Neural cell (in vitro differentiated cells): ENCODE results near the gene PTPRT. TPM values are rescaled to one million over a fixed set of nuclear protein-coding genes. Genes with fewer than 3 reads are reported as not detected.

Source experiments
- H2AFZ ChIP-seq: fragments of 200-600, 300-800 bp; sonication (generic), shearing (Covaris generic); 2 replicates; pipeline ENCODE4 v1.6.0; 2014; ENCODE audit warnings: low read depth, mild to moderate bottlenecking, antibody characterized with exemption, low read length, moderate library complexity
- H3F3A ChIP-seq: fragments of 200-600 bp; shearing (Covaris generic); 2 replicates; pipeline ENCODE4 v1.6.1; 2016; ENCODE audit warnings: mild to moderate bottlenecking, moderate library complexity, mixed read lengths, antibody characterized with exemption, low read length; ENCODE audit not compliant: insufficient read depth, poor library complexity, severe bottlenecking
- H3K27ac ChIP-seq: fragments of 200-600, 300-800 bp; sonication (generic), shearing (Covaris generic); 2 replicates; pipeline ENCODE4 v1.5.1; 2014; ENCODE audit warnings: mild to moderate bottlenecking, low read length, moderate library complexity
- H3K27me3 ChIP-seq: fragments of 300-800, 200-600 bp; sonication (generic), shearing (Covaris generic); 2 replicates; pipeline ENCODE4 v1.6.0; 2014; ENCODE audit warnings: mild to moderate bottlenecking, low read depth, low read length, moderate library complexity; ENCODE audit not compliant: insufficient read depth
- H3K36me3 ChIP-seq: fragments of 300-800, 200-600 bp; sonication (generic), shearing (Covaris generic); 2 replicates; pipeline ENCODE4 v1.5.1; 2014; ENCODE audit warnings: mild to moderate bottlenecking, antibody characterized with exemption, low read length, moderate library complexity; ENCODE audit not compliant: insufficient read depth
- H3K4me2 ChIP-seq: fragments of 300-800, 200-600 bp; sonication (generic), shearing (Covaris generic); 2 replicates; pipeline ENCODE4 v1.6.0; 2014; ENCODE audit warnings: mild to moderate bottlenecking, low read length
- H3K4me3 ChIP-seq: fragments of 300-800, 200-600 bp; sonication (generic), shearing (Covaris generic); 2 replicates; pipeline ENCODE4 v1.5.1; 2014; ENCODE audit warnings: mild to moderate bottlenecking, low read length, moderate library complexity
- H3K79me2 ChIP-seq: fragments of 200-600 bp; shearing (Covaris generic); replicated peaks from 2 replicates; pipeline ENCODE4 v1.6.0; 2014; ENCODE audit warnings: mild to moderate bottlenecking, low read length, moderate library complexity; ENCODE audit not compliant: insufficient read depth
- H3K9ac ChIP-seq: fragments of 300-800, 200-600 bp; sonication (generic), shearing (Covaris generic); 2 replicates; pipeline ENCODE4 v1.6.1; 2016; ENCODE audit warnings: mild to moderate bottlenecking, low read length, mixed read lengths
- H3K9me2 ChIP-seq: fragments of 200-600 bp; shearing (Covaris generic); 2 replicates; pipeline ENCODE4 v1.6.1; 2016; ENCODE audit warnings: mild to moderate bottlenecking, low read length, mixed read lengths; ENCODE audit not compliant: insufficient read depth
- H3K9me3 ChIP-seq: fragments of 200-600, 300-800 bp; sonication (generic), shearing (Covaris generic); 2 replicates; pipeline ENCODE4 v1.6.1; 2016; ENCODE audit warnings: mild to moderate bottlenecking, mixed run types, low read length, moderate library complexity, mixed read lengths
- H4K20me1 ChIP-seq: fragments of 200-600 bp; shearing (Covaris generic); 2 replicates; pipeline ENCODE4 v1.6.1; 2016; ENCODE audit warnings: mild to moderate bottlenecking, mixed run types; ENCODE audit not compliant: insufficient read depth
- EP300 ChIP-seq: fragments of 450-650 bp; conservative IDR thresholded peaks from 2 replicates; pipeline ENCODE4 v1.6.1; 2014; ENCODE audit warnings: antibody characterized with exemption, mild to moderate bottlenecking, moderate library complexity; ENCODE audit not compliant: poor library complexity, severe bottlenecking
- EZH2 ChIP-seq: fragments of 200-600, 300-800 bp; shearing (Covaris generic), sonication (generic); IDR thresholded peaks from 2 replicates; pipeline ENCODE4 v1.6.1; 2014; ENCODE audit warnings: antibody characterized with exemption, low read length, borderline replicate concordance, mild to moderate bottlenecking; ENCODE audit not compliant: insufficient read depth, poor library complexity, severe bottlenecking
- MXI1 ChIP-seq: fragments of 450-650 bp; conservative IDR thresholded peaks from 2 replicates; pipeline ENCODE4 v1.6.1; 2014; ENCODE audit warnings: antibody characterized with exemption, mild to moderate bottlenecking; ENCODE audit not compliant: poor library complexity, severe bottlenecking
- POLR2AphosphoS5 ChIP-seq: IDR thresholded peaks from 2 replicates; pipeline ENCODE4 v1.6.1; 2012
- RAD21 ChIP-seq: fragments of 450-650 bp; conservative IDR thresholded peaks from 2 replicates; pipeline ENCODE4 v1.6.1; 2014; ENCODE audit warnings: antibody characterized with exemption, mild to moderate bottlenecking, moderate library complexity
- SMC3 ChIP-seq: fragments of 450-650 bp; conservative IDR thresholded peaks from 2 replicates; pipeline ENCODE4 v1.6.1; 2014; ENCODE audit warnings: antibody characterized with exemption, mild to moderate bottlenecking, moderate library complexity; ENCODE audit not compliant: poor library complexity
- TAF1 ChIP-seq: IDR thresholded peaks from 2 replicates; pipeline ENCODE4 v1.6.1; 2012; ENCODE audit warnings: low read depth
- polyA plus RNA-seq: library from polyadenylated mRNA; depleted of rRNA; stranded (reverse); fragments of >200 nt; gene quantifications from 2 replicates; pipeline ENCODE4 v1.2.3, GENCODE V29; 2014
- TF ChIP-seq, protein P1 (sequence below): fragments of 450-650 bp; IDR thresholded peaks from 2 replicates; pipeline ENCODE4 v1.5.1; 2014; ENCODE audit warnings: antibody characterized with exemption, mild to moderate bottlenecking, moderate library complexity; ENCODE audit not compliant: poor library complexity, severe bottlenecking
- TF ChIP-seq, protein P2 (sequence below): IDR thresholded peaks from 2 replicates; pipeline ENCODE4 v1.6.1; 2012; ENCODE audit warnings: borderline replicate concordance

Gene PTPRT
- polyA plus RNA-seq, 1 donor from 2014 or later = 9.2 TPM

DNA sequence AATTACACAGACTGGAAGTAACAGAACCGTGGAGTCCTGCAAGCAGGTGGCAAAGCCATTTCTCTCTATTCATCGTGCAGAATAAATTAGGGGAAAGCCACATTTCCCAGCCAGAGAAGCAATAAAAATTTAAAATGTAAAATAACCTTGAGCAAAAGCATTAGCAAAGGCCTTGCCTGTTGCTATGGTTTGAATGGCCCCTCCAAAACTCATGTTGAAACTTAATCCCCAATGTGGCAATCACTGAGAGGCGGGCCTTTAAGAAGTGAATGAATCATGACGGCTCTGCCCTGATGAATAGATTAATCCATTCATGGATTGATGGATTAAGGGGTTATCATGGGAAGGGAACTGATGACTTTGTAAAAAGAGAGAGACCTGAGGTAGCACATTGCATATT lies 679.0 kb downstream of the PTPRT start:
- Histone ChIP-seq H3F3A (no peaks in the 10 kb centered on the region), H3K4me3 (no peak overlapping the region), H3K4me2 (no peak overlapping the region), H2AFZ (no peak overlapping the region), H3K9ac (no peak overlapping the region), H4K20me1 (no peaks in the 10 kb centered on the region), H3K36me3 (no peaks in the 10 kb centered on the region), H3K9me3 (no peaks in the 10 kb centered on the region), H3K79me2 (no peaks in the 10 kb centered on the region), H3K27ac (no peak overlapping the region), H3K9me2 (no peaks in the 10 kb centered on the region), H3K27me3 (no peaks in the 10 kb centered on the region)
- TF ChIP-seq EZH2 (no peak), SMC3 (no peak), POLR2AphosphoS5 (no peak), EP300 (no peak), TAF1 (no peak), MXI1 (no peak), RAD21 (no peak)
- TF ChIP-seq, protein P1, sequence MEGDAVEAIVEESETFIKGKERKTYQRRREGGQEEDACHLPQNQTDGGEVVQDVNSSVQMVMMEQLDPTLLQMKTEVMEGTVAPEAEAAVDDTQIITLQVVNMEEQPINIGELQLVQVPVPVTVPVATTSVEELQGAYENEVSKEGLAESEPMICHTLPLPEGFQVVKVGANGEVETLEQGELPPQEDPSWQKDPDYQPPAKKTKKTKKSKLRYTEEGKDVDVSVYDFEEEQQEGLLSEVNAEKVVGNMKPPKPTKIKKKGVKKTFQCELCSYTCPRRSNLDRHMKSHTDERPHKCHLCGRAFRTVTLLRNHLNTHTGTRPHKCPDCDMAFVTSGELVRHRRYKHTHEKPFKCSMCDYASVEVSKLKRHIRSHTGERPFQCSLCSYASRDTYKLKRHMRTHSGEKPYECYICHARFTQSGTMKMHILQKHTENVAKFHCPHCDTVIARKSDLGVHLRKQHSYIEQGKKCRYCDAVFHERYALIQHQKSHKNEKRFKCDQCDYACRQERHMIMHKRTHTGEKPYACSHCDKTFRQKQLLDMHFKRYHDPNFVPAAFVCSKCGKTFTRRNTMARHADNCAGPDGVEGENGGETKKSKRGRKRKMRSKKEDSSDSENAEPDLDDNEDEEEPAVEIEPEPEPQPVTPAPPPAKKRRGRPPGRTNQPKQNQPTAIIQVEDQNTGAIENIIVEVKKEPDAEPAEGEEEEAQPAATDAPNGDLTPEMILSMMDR = no peak
- TF ChIP-seq, protein P2, sequence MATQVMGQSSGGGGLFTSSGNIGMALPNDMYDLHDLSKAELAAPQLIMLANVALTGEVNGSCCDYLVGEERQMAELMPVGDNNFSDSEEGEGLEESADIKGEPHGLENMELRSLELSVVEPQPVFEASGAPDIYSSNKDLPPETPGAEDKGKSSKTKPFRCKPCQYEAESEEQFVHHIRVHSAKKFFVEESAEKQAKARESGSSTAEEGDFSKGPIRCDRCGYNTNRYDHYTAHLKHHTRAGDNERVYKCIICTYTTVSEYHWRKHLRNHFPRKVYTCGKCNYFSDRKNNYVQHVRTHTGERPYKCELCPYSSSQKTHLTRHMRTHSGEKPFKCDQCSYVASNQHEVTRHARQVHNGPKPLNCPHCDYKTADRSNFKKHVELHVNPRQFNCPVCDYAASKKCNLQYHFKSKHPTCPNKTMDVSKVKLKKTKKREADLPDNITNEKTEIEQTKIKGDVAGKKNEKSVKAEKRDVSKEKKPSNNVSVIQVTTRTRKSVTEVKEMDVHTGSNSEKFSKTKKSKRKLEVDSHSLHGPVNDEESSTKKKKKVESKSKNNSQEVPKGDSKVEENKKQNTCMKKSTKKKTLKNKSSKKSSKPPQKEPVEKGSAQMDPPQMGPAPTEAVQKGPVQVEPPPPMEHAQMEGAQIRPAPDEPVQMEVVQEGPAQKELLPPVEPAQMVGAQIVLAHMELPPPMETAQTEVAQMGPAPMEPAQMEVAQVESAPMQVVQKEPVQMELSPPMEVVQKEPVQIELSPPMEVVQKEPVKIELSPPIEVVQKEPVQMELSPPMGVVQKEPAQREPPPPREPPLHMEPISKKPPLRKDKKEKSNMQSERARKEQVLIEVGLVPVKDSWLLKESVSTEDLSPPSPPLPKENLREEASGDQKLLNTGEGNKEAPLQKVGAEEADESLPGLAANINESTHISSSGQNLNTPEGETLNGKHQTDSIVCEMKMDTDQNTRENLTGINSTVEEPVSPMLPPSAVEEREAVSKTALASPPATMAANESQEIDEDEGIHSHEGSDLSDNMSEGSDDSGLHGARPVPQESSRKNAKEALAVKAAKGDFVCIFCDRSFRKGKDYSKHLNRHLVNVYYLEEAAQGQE = no peak

DNA sequence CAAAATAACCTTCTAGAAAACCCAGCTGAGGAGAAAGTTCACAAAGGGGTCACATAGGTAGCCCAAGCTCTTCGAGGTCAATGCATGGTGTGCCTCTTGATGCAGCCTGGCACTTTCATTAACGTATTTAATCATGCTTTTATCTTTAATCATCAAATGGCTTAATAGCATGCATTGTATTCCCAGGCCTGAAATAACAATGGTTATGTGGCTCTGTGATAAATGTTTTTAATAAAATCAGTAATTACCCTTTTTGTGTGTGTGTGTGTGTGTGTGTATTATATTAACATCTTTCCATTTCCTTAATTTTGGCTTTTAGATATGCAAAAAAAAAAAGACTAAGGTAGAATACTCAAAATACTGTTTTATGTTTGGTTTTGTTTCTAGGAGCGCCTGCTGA lies 681.8 kb downstream of the PTPRT start:
- no peaks in the 10 kb centered on the region for H3K9me3 ChIP-seq
- TF ChIP-seq, protein P1 = no peak
- TF ChIP-seq MXI1 = no peak
- no peak for TF ChIP-seq POLR2AphosphoS5
- no peak for TF ChIP-seq TAF1
- TF ChIP-seq EP300 = no peak
- H3K9ac ChIP-seq = no peak overlapping the region
- no peaks in the 10 kb centered on the region for H3K27me3 ChIP-seq
- H4K20me1 ChIP-seq = no peaks in the 10 kb centered on the region
- no peaks in the 10 kb centered on the region for H3K9me2 ChIP-seq
- no peaks in the 10 kb centered on the region for H3K36me3 ChIP-seq
- H3K79me2 ChIP-seq = no peaks in the 10 kb centered on the region
- H3F3A ChIP-seq = no peaks in the 10 kb centered on the region
- H3K4me2 ChIP-seq = no peak overlapping the region
- H3K4me3 ChIP-seq = no peak overlapping the region
- no peak overlapping the region for H3K27ac ChIP-seq
- no peak overlapping the region for H2AFZ ChIP-seq
